Neural progenitor cell (in vitro differentiated cells): ENCODE measurements around the gene GPR34. TPM values are rescaled to one million over a fixed set of nuclear protein-coding genes. Genes with fewer than 3 reads are reported as not detected.

ENCODE experiments used
- DNase-seq: peaks from one replicate; pipeline ENCODE4 v3.0.0-alpha.2; 2016; ENCODE audit warnings: low spot score
- H2AFZ ChIP-seq: fragments of 200-600 bp; sonication (generic); replicated peaks from 2 replicates; pipeline ENCODE4 v1.6.1; 2016; ENCODE audit warnings: antibody characterized with exemption
- H3F3A ChIP-seq: fragments of 200-600 bp; sonication (generic); 2 replicates; pipeline ENCODE4 v1.6.1; 2016; ENCODE audit warnings: antibody characterized with exemption, low read depth
- H3K27ac ChIP-seq: fragments of 200-600 bp; sonication (generic); 2 replicates; pipeline ENCODE4 v1.5.1; 2016; ENCODE audit warnings: mild to moderate bottlenecking
- H3K27me3 ChIP-seq: fragments of 200-600 bp; sonication (generic); 2 replicates; pipeline ENCODE4 v1.6.1; 2016; ENCODE audit warnings: mild to moderate bottlenecking, moderate library complexity
- H3K36me3 ChIP-seq: fragments of 200-600 bp; sonication (generic); 2 replicates; pipeline ENCODE4 v1.5.1; 2016
- H3K4me1 ChIP-seq: fragments of 200-600 bp; sonication (generic); 2 replicates; pipeline ENCODE4 v1.6.1; 2016; ENCODE audit warnings: mixed run types
- H3K4me2 ChIP-seq: fragments of 200-600 bp; sonication (generic); 2 replicates; pipeline ENCODE4 v1.6.1; 2016
- H3K4me3 ChIP-seq: fragments of 200-600 bp; sonication (generic); 2 replicates; pipeline ENCODE4 v1.5.1; 2016
- H3K79me2 ChIP-seq: fragments of 200-600 bp; sonication (generic); 2 replicates; pipeline ENCODE4 v1.6.1; 2016; ENCODE audit warnings: low read depth
- H3K9ac ChIP-seq: fragments of 200-600 bp; sonication (generic); 2 replicates; pipeline ENCODE4 v1.6.1; 2016
- H3K9me3 ChIP-seq: fragments of 200-600 bp; sonication (generic); 2 replicates; pipeline ENCODE4 v1.5.1; 2016; ENCODE audit warnings: low read depth
- H4K20me1 ChIP-seq: fragments of 200-600 bp; sonication (generic); 2 replicates; pipeline ENCODE4 v1.6.1; 2016; ENCODE audit warnings: low read depth
- H3K27ac Mint-ChIP-seq: 3 replicates; pipeline ENCODE4 v1.8.0; 2021; ENCODE audit warnings: mixed read lengths
- H3K27me3 Mint-ChIP-seq: 2 replicates; pipeline ENCODE4 v1.8.0; 2022; ENCODE audit warnings: low read depth, mild to moderate bottlenecking, inconsistent platforms, moderate library complexity, mixed read lengths; ENCODE audit not compliant: insufficient read depth
- H3K36me3 Mint-ChIP-seq: 3 replicates; pipeline ENCODE4 v1.8.0; 2021; ENCODE audit warnings: mixed read lengths
- H3K4me1 Mint-ChIP-seq: 3 replicates; pipeline ENCODE4 v1.8.0; 2021; ENCODE audit warnings: mixed read lengths
- H3K4me3 Mint-ChIP-seq: 3 replicates; pipeline ENCODE4 v1.8.0; 2021; ENCODE audit warnings: mild to moderate bottlenecking, moderate library complexity, mixed read lengths
- H3K9me3 Mint-ChIP-seq: 3 replicates; pipeline ENCODE4 v1.8.0; 2020; ENCODE audit warnings: mixed read lengths
- EZH2 ChIP-seq: fragments of 200-600 bp; sonication (generic); IDR thresholded peaks from 2 replicates; pipeline ENCODE4 v1.6.1; 2017; ENCODE audit warnings: antibody characterized with exemption, mild to moderate bottlenecking, moderate library complexity
- EZH2phosphoT487 ChIP-seq: fragments of 200-600 bp; sonication (generic); IDR thresholded peaks from 2 replicates; pipeline ENCODE4 v1.6.1; 2017; ENCODE audit warnings: antibody characterized with exemption
- total RNA-seq: library from RNA; depleted of rRNA; stranded (reverse); fragments of >200 nt; gene quantifications from 2 replicates; pipeline ENCODE4 v1.2.3, GENCODE V29; 2015; ENCODE audit warnings: low replicate concordance
- TF ChIP-seq, protein P1 (sequence below): fragments of 200-600 bp; sonication (generic); IDR thresholded peaks from 2 replicates; pipeline ENCODE4 v1.5.1; 2017; ENCODE audit warnings: antibody characterized with exemption, mild to moderate bottlenecking

The GPR34 gene
- total RNA-seq, 1 donor from 2014 or later, result not detected

- Mint-ChIP-seq H3K4me1 (no peaks in the 10 kb centered on the region), H3K27ac (no peak overlapping the region), H3K36me3 (peaks cover 19% of the 10 kb centered on the region), H3K27me3 (peaks cover 2% of the 10 kb centered on the region), H3K4me3 (no peak overlapping the region), H3K9me3 (peaks cover 2% of the 10 kb centered on the region)
- Histone ChIP-seq H3K4me1 (no peaks in the 10 kb centered on the region), H3K9me3 (no peaks in the 10 kb centered on the region), H3K27me3 (no peaks in the 10 kb centered on the region), H3K36me3 (peaks cover 5% of the 10 kb centered on the region), H3K9ac (no peak overlapping the region), H3K4me3 (no peak overlapping the region), H3F3A (no peaks in the 10 kb centered on the region), H2AFZ (no peak overlapping the region), H3K27ac (no peak overlapping the region), H4K20me1 (no peaks in the 10 kb centered on the region), H3K79me2 (no peaks in the 10 kb centered on the region), H3K4me2 (no peak overlapping the region)
- TF ChIP-seq EZH2 (no peak), EZH2phosphoT487 (no peak)
- TF ChIP-seq, protein P1, sequence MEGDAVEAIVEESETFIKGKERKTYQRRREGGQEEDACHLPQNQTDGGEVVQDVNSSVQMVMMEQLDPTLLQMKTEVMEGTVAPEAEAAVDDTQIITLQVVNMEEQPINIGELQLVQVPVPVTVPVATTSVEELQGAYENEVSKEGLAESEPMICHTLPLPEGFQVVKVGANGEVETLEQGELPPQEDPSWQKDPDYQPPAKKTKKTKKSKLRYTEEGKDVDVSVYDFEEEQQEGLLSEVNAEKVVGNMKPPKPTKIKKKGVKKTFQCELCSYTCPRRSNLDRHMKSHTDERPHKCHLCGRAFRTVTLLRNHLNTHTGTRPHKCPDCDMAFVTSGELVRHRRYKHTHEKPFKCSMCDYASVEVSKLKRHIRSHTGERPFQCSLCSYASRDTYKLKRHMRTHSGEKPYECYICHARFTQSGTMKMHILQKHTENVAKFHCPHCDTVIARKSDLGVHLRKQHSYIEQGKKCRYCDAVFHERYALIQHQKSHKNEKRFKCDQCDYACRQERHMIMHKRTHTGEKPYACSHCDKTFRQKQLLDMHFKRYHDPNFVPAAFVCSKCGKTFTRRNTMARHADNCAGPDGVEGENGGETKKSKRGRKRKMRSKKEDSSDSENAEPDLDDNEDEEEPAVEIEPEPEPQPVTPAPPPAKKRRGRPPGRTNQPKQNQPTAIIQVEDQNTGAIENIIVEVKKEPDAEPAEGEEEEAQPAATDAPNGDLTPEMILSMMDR, result no peak
- DNase-seq, result no peak
These were observed 33.1 kb upstream of the GPR34 start for GRCh38 chrX:41655631-41656030.

- no peaks in the 10 kb centered on the region for H4K20me1 ChIP-seq
- Mint-ChIP-seq H3K4me1 (peaks cover 2% of the 10 kb centered on the region), H3K27ac (no peak overlapping the region), H3K36me3 (peaks cover 4% of the 10 kb centered on the region), H3K27me3 (peaks cover 2% of the 10 kb centered on the region), H3K4me3 (no peak overlapping the region), H3K9me3 (no peaks in the 10 kb centered on the region)
- no peaks in the 10 kb centered on the region for H3K79me2 ChIP-seq
- no peak overlapping the region for H3K27ac ChIP-seq
- no peaks in the 10 kb centered on the region for H3K4me1 ChIP-seq
- H3K4me3 ChIP-seq, result no peak overlapping the region
- no peaks in the 10 kb centered on the region for H3K9me3 ChIP-seq
- H2AFZ ChIP-seq, result no peak overlapping the region
- no peak overlapping the region for H3K9ac ChIP-seq
- H3K27me3 ChIP-seq, result no peaks in the 10 kb centered on the region
- TF ChIP-seq, protein P1, result no peak
- TF ChIP-seq EZH2phosphoT487 (no peak), EZH2 (no peak)
- no peak for DNase-seq
- peaks cover 4% of the 10 kb centered on the region for H3K36me3 ChIP-seq
- no peaks in the 10 kb centered on the region for H3F3A ChIP-seq
- no peak overlapping the region for H3K4me2 ChIP-seq
These were observed 27.2 kb upstream of the GPR34 start for GRCh38 chrX:41661366-41662095.

DNA sequence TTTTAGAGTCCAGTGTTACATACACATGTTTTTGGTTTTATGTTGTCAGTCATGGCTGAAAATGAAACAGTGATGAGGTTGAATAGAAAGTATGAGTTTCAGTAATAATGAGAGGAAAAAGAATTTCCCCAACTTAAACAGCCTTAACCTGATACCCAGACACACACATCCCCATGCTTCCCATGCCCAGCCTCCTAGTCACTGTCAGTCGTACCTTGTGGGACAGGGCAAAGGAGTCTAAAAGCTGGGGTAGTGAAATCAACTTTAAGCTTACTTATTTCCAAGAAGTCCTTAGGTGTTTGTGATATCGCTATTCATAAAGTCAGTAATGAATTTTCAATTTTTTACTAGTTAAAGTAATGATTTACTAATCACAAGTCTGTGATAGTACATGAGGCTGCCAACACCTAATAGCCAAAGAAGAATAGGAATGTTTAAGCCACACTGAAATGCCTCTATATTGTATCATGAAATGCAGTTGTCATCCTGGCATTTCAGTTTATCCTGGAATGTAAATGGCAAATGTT, 24.3 kb upstream of the GPR34 start:
- no peaks in the 10 kb centered on the region for H3K4me1 ChIP-seq
- H3K36me3 ChIP-seq, result peaks cover 4% of the 10 kb centered on the region
- H3K4me1 Mint-ChIP-seq, result peaks cover 2% of the 10 kb centered on the region
- TF ChIP-seq EZH2 (no peak), EZH2phosphoT487 (no peak)
- TF ChIP-seq, protein P1, result no peak
- H3K9me3 Mint-ChIP-seq, result no peaks in the 10 kb centered on the region
- no peak overlapping the region for H3K27ac Mint-ChIP-seq
- no peaks in the 10 kb centered on the region for H3K27me3 Mint-ChIP-seq
- no peaks in the 10 kb centered on the region for H3F3A ChIP-seq
- H2AFZ ChIP-seq, result no peak overlapping the region
- H3K27me3 ChIP-seq, result no peaks in the 10 kb centered on the region
- no peak overlapping the region for H3K9ac ChIP-seq
- no peak overlapping the region for H3K4me2 ChIP-seq
- H3K4me3 ChIP-seq, result no peak overlapping the region
- no peaks in the 10 kb centered on the region for H3K79me2 ChIP-seq
- no peaks in the 10 kb centered on the region for H3K9me3 ChIP-seq
- no peak overlapping the region for H3K4me3 Mint-ChIP-seq
- H4K20me1 ChIP-seq, result no peaks in the 10 kb centered on the region
- DNase-seq, result no peak
- H3K27ac ChIP-seq, result no peak overlapping the region
- H3K36me3 Mint-ChIP-seq, result peaks cover 2% of the 10 kb centered on the region
